H9 (cell line): ENCODE results near the gene IDNK. TPM values are rescaled to one million over a fixed set of nuclear protein-coding genes. Genes with fewer than 3 reads are reported as not detected.

Experiments
- DNase-seq: peaks from one replicate; pipeline ENCODE4 v3.0.0-alpha.2; 2017
- H2AFZ ChIP-seq: one replicate; pipeline ENCODE4 v1.6.1; 2013; ENCODE audit warnings: mild to moderate bottlenecking, low read length, control low read depth, moderate library complexity
- H2AK5ac ChIP-seq: 2 replicates; pipeline ENCODE4 v1.6.1; 2013; ENCODE audit warnings: low read length, control low read depth, mixed read lengths; ENCODE audit not compliant: insufficient read length
- H2BK120ac ChIP-seq: one replicate; pipeline ENCODE4 v1.6.1; 2013; ENCODE audit warnings: low read depth, mild to moderate bottlenecking, low read length, control low read depth, inconsistent platforms; ENCODE audit not compliant: poor library complexity, severe bottlenecking
- H2BK12ac ChIP-seq: 2 replicates; pipeline ENCODE4 v1.6.1; 2013; ENCODE audit warnings: low read length, control low read depth, mixed read lengths, low read depth; ENCODE audit not compliant: insufficient read length
- H2BK15ac ChIP-seq: 2 replicates; pipeline ENCODE4 v1.6.1; 2013; ENCODE audit warnings: low read depth, low read length, control low read depth
- H2BK20ac ChIP-seq: one replicate; pipeline ENCODE4 v1.6.1; 2013; ENCODE audit warnings: low read depth, mild to moderate bottlenecking, low read length, control low read depth, inconsistent platforms; ENCODE audit not compliant: poor library complexity, severe bottlenecking
- H2BK5ac ChIP-seq: 2 replicates; pipeline ENCODE4 v1.6.1; 2013; ENCODE audit warnings: low read length, control low read depth, mixed read lengths; ENCODE audit not compliant: insufficient read length
- H3K14ac ChIP-seq: 2 replicates; pipeline ENCODE4 v1.6.1; 2013; ENCODE audit warnings: low read length, control low read depth; ENCODE audit not compliant: insufficient read depth
- H3K18ac ChIP-seq: 2 replicates; pipeline ENCODE4 v1.6.1; 2013; ENCODE audit warnings: low read depth, mild to moderate bottlenecking, mixed read lengths, low read length, control low read depth; ENCODE audit not compliant: insufficient read length
- H3K23ac ChIP-seq: 2 replicates; pipeline ENCODE4 v1.6.1; 2013; ENCODE audit warnings: low read length, control low read depth, mixed read lengths, low read depth; ENCODE audit not compliant: insufficient read length
- H3K23me2 ChIP-seq: 2 replicates; pipeline ENCODE4 v1.6.1; 2013; ENCODE audit warnings: low read depth, mild to moderate bottlenecking, mixed read lengths, low read length, control low read depth; ENCODE audit not compliant: insufficient read length, poor library complexity, severe bottlenecking
- H3K27ac ChIP-seq: 2 replicates; pipeline ENCODE4 v1.5.1; 2013; ENCODE audit warnings: low read length, control low read depth, mixed read lengths, low read depth; ENCODE audit not compliant: insufficient read length
- H3K27me3 ChIP-seq: 2 replicates; pipeline ENCODE4 v1.6.1; 2013; ENCODE audit warnings: low read length, control low read depth, inconsistent platforms; ENCODE audit not compliant: insufficient read depth
- H3K4ac ChIP-seq: 2 replicates; pipeline ENCODE4 v1.6.1; 2013; ENCODE audit warnings: low read depth, mild to moderate bottlenecking, control low read depth, inconsistent platforms, low read length, moderate library complexity
- H3K4me1 ChIP-seq: 2 replicates; pipeline ENCODE4 v1.6.1; 2013; ENCODE audit warnings: low read length, control low read depth, inconsistent platforms; ENCODE audit not compliant: insufficient read depth
- H3K4me2 ChIP-seq: 2 replicates; pipeline ENCODE4 v1.6.1; 2013; ENCODE audit warnings: low read length, control low read depth, mixed read lengths; ENCODE audit not compliant: insufficient read length, insufficient read depth
- H3K56ac ChIP-seq: 2 replicates; pipeline ENCODE4 v1.6.1; 2013; ENCODE audit warnings: low read depth, mild to moderate bottlenecking, mixed read lengths, low read length, control low read depth; ENCODE audit not compliant: insufficient read length
- H3K79me1 ChIP-seq: 2 replicates; pipeline ENCODE4 v1.6.1; 2013; ENCODE audit warnings: low read depth, mild to moderate bottlenecking, moderate library complexity, low read length, control low read depth, inconsistent platforms; ENCODE audit not compliant: insufficient read depth, poor library complexity, severe bottlenecking
- H3K79me2 ChIP-seq: 2 replicates; pipeline ENCODE4 v1.6.1; 2013; ENCODE audit warnings: low read length, control low read depth, inconsistent platforms; ENCODE audit not compliant: insufficient read depth
- H3K9ac ChIP-seq: 2 replicates; pipeline ENCODE4 v1.6.1; 2013; ENCODE audit warnings: low read length, control low read depth, mixed read lengths; ENCODE audit not compliant: insufficient read length; ENCODE audit errors: extremely low read depth
- H3K9me3 ChIP-seq: one replicate; pipeline ENCODE4 v1.6.1; 2013; ENCODE audit warnings: low read depth, low read length, inconsistent platforms; ENCODE audit not compliant: control insufficient read depth
- H3T11ph ChIP-seq: one replicate; pipeline ENCODE4 v1.6.1; 2013; ENCODE audit warnings: mild to moderate bottlenecking, low read length, control low read depth, inconsistent platforms
- H4K20me1 ChIP-seq: one replicate; pipeline ENCODE4 v1.6.1; 2013; ENCODE audit not compliant: control insufficient read depth, insufficient read length, insufficient read depth
- H4K5ac ChIP-seq: 2 replicates; pipeline ENCODE4 v1.6.1; 2013; ENCODE audit warnings: low read depth, mild to moderate bottlenecking, mixed read lengths, low read length, control low read depth; ENCODE audit not compliant: insufficient read length
- H4K8ac ChIP-seq: replicated peaks from 2 replicates; pipeline ENCODE4 v1.6.1; 2013; ENCODE audit warnings: low read length, control low read depth, mixed read lengths, low read depth; ENCODE audit not compliant: insufficient read length
- H4K91ac ChIP-seq: 2 replicates; pipeline ENCODE4 v1.6.1; 2013; ENCODE audit warnings: low read depth, mild to moderate bottlenecking, moderate library complexity, mixed read lengths, low read length, control low read depth; ENCODE audit not compliant: insufficient read length
- H3K27ac Mint-ChIP-seq, 3 experiments: 2 replicates in 2 of 3; 3 replicates in 1 of 3; pipeline ENCODE4 v1.8.0; 2020 to 2021; ENCODE audit warnings: mixed read lengths in 3 of 3, mild to moderate bottlenecking in 1 of 3, moderate library complexity in 1 of 3
- H3K27me3 Mint-ChIP-seq: 2 replicates; pipeline ENCODE4 v1.8.0; 2021; ENCODE audit warnings: low read depth, mild to moderate bottlenecking, moderate library complexity, mixed read lengths
- H3K36me3 Mint-ChIP-seq, 3 experiments: 2 replicates in 2 of 3; 3 replicates in 1 of 3; pipeline ENCODE4 v1.8.0; 2020 to 2021; ENCODE audit warnings: low read depth in 3 of 3, mixed read lengths in 3 of 3; ENCODE audit not compliant: insufficient read depth in 1 of 3
- H3K4me1 Mint-ChIP-seq, 2 experiments: 2 replicates each; pipeline ENCODE4 v1.8.0; 2020; ENCODE audit warnings: mixed read lengths in 2 of 2
- H3K4me3 Mint-ChIP-seq, 2 experiments: 2 replicates in 1 of 2; 3 replicates in 1 of 2; pipeline ENCODE4 v1.8.0; 2020 to 2021; ENCODE audit warnings: mild to moderate bottlenecking in 2 of 2, mixed read lengths in 2 of 2, moderate library complexity in 1 of 2
- H3K9me3 Mint-ChIP-seq, 2 experiments: 2 replicates in 1 of 2; 3 replicates in 1 of 2; pipeline ENCODE4 v1.8.0; 2020; ENCODE audit warnings: mild to moderate bottlenecking in 2 of 2, mixed read lengths in 2 of 2, moderate library complexity in 1 of 2
- CTCF ChIP-seq: fragments of 200-600 bp; sonication (generic); conservative IDR thresholded peaks from 3 replicates; pipeline ENCODE4 v1.8.0; 2021; ENCODE audit warnings: antibody characterized with exemption, mild to moderate bottlenecking
- WGBS: extraction: QIAGEN DNeasy Blood & Tissue Kit; methylation state at CpG from one replicate; pipeline ENCODE4 v1.1.7; 2013; ENCODE audit warnings: missing lambda C conversion rate, low lambda C conversion rate, mixed read lengths; ENCODE audit not compliant: insufficient read length; ENCODE audit errors: extremely low coverage; 5-methylcytosine and 5-hydroxymethylcytosine counted together
- total RNA-seq: library from RNA; stranded (reverse); gene quantifications from 2 replicates; pipeline ENCODE4 v1.2.1, GENCODE V29; 2021

IDNK gene
- total RNA-seq, 1 experiment from 2014 or later, result 1.4 TPM

- no peak overlapping the region for H3K4me2 ChIP-seq
- Mint-ChIP-seq H3K4me1 (peaks cover 31 to 42% of the 10 kb centered on the region in 2 experiments), H3K36me3 (peaks cover 0 to 5% (median 4%) of the 10 kb centered on the region in 3 experiments; a peak in 4 of 7 replicates), H3K4me3 (no peak overlapping the region), H3K27me3 (peaks cover 2% of the 10 kb centered on the region), H3K27ac (no peak overlapping the region; a peak in 1 of 7 replicates), H3K9me3 (no peaks in the 10 kb centered on the region)
- H2BK15ac ChIP-seq, result no peak overlapping the region
- no peak overlapping the region for H3K18ac ChIP-seq
- WGBS, result no CpG with 5 or more reads among the region's 7 CpGs
- H3T11ph ChIP-seq, result no peak overlapping the region
- no peak overlapping the region for H3K23ac ChIP-seq
- H2AK5ac ChIP-seq, result no peak overlapping the region
- H2BK120ac ChIP-seq, result no peak overlapping the region
- no peak overlapping the region for H3K27ac ChIP-seq
- no peak overlapping the region for H2BK5ac ChIP-seq
- no peak overlapping the region for H4K5ac ChIP-seq
- no peaks in the 10 kb centered on the region for H3K79me1 ChIP-seq
- no peak overlapping the region for H2BK20ac ChIP-seq
- H3K23me2 ChIP-seq, result no peaks in the 10 kb centered on the region
- no peak for TF ChIP-seq CTCF
- no peaks in the 10 kb centered on the region for H3K4me1 ChIP-seq
- DNase-seq, result no peak
- no peaks in the 10 kb centered on the region for H3K9me3 ChIP-seq
- H3K14ac ChIP-seq, result no peak overlapping the region
- no peak overlapping the region for H4K8ac ChIP-seq
- H3K56ac ChIP-seq, result no peak overlapping the region
- no peak overlapping the region for H2AFZ ChIP-seq
- no peak overlapping the region for H3K4ac ChIP-seq
- no peak overlapping the region for H2BK12ac ChIP-seq
- no peaks in the 10 kb centered on the region for H4K20me1 ChIP-seq
- H3K9ac ChIP-seq, result no peak overlapping the region
- H4K91ac ChIP-seq, result no peak overlapping the region
- no peaks in the 10 kb centered on the region for H3K79me2 ChIP-seq
- H3K27me3 ChIP-seq, result no peaks in the 10 kb centered on the region
Observed at GRCh38 chr9:83629433-83630104, 6.6 kb downstream of the IDNK start.
